RWPE2 (cell line): ENCODE measurements around the gene FMO2.

Source experiments
- ATAC-seq: fragments of 200-7000 bp; cut with Tn5 transposase; 3 replicates; pipeline ENCODE4 v1.9.1; 2021; ENCODE audit warnings: low read depth
- DNase-seq: peaks from one replicate; pipeline ENCODE4 v3.0.0-alpha.2; 2020; ENCODE audit warnings: low spot score
- H3K27ac ChIP-seq: fragments of 450-650 bp; 2 replicates; pipeline ENCODE4 v1.5.1; 2017; ENCODE audit warnings: mild to moderate bottlenecking; ENCODE audit not compliant: poor library complexity, severe bottlenecking
- H3K27me3 ChIP-seq: fragments of 250-450 bp; sonication (Bioruptor Pico); 2 replicates; pipeline ENCODE4 v1.5.1; 2021; ENCODE audit warnings: mild to moderate bottlenecking, moderate library complexity; ENCODE audit not compliant: insufficient read depth, poor library complexity, severe bottlenecking
- H3K36me3 ChIP-seq: fragments of 250-450 bp; sonication (Bioruptor Pico); 2 replicates; pipeline ENCODE4 v1.5.1; 2020; ENCODE audit warnings: low read depth, mild to moderate bottlenecking, moderate library complexity
- H3K4me1 ChIP-seq: fragments of 250-450 bp; sonication (Bioruptor Pico); 2 replicates; pipeline ENCODE4 v1.5.1; 2021; ENCODE audit warnings: mild to moderate bottlenecking, moderate library complexity; ENCODE audit not compliant: insufficient read depth, poor library complexity, severe bottlenecking
- H3K4me3 ChIP-seq: fragments of 250-450 bp; sonication (Bioruptor Pico); 2 replicates; pipeline ENCODE4 v1.5.1; 2021; ENCODE audit warnings: mild to moderate bottlenecking, moderate library complexity; ENCODE audit not compliant: severe bottlenecking
- H3K9me3 ChIP-seq: fragments of 250-450 bp; sonication (Bioruptor Pico); 2 replicates; pipeline ENCODE4 v1.5.1; 2021; ENCODE audit warnings: mild to moderate bottlenecking, moderate library complexity; ENCODE audit not compliant: severe bottlenecking
- CTCF ChIP-seq: fragments of 450-650 bp; IDR thresholded peaks from one replicate; pipeline ENCODE4 v1.5.1; 2017; ENCODE audit warnings: mild to moderate bottlenecking, moderate library complexity; ENCODE audit not compliant: poor library complexity, severe bottlenecking

FMO2 gene

DNA sequence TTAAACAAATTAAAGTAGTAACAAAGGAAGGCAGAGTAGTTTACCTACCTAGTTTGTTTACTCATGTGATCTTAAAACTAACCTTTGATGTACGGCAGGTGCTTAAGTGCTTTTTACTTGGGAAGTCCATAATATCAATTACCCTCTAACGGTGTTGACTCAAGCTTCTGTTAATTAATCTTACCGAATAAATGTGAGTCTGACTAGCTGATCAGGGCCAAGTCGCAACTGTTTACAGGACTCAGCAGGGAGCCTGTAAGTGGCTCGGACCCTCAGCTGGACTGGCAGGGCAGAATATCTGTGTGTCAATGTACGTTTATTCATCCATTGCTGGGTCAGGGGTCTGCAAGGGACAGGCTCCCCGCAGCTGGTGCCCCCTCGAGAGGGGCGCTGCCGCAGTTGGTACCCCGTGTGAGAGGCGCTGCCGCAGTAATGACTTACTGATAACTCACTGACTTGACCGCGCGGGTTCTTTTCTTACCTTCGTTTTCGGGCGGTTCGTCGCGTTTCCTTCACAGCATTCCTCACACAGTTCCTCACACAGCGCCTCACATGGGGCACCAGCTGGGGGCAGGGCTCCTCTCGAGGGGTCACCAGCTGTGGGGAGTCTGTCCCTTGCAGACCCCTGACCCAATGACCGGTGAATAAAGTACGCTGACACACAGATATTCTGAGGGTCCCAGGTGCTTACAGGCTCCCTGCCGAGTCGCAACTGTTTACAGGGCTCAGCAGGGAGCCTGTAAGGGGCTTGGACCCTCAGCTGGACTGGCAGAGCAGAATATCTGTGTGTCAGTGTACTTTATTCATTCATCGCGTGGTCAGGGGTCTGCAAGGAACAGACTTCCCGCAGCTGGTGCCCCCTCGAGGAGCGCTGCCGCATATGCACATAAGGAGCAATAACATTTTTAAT is 66.2 kb downstream of the FMO2 start:
- H3K27me3 ChIP-seq, result no peaks in the 10 kb centered on the region
- H3K36me3 ChIP-seq, result no peaks in the 10 kb centered on the region
- peak; percentile 73 for ATAC-seq
- no peaks in the 10 kb centered on the region for H3K9me3 ChIP-seq
- H3K4me3 ChIP-seq, result peak overlapping the region; percentile 35
- TF ChIP-seq CTCF, result peak; percentile 61
- H3K27ac ChIP-seq, result no peak overlapping the region
- H3K4me1 ChIP-seq, result no peaks in the 10 kb centered on the region
- no peak for DNase-seq

GRCh38 chr1:171251952-171252300 is 66.8 kb downstream of the FMO2 start:
- DNase-seq (no peak), ATAC-seq (no peak)
- peaks cover 6% of the 10 kb centered on the region for H3K4me1 ChIP-seq
- no peaks in the 10 kb centered on the region for H3K9me3 ChIP-seq
- H3K27ac ChIP-seq, result no peak overlapping the region
- peak overlapping the region; percentile 35 for H3K4me3 ChIP-seq
- peak; percentile 22 for TF ChIP-seq CTCF
- no peaks in the 10 kb centered on the region for H3K27me3 ChIP-seq
- H3K36me3 ChIP-seq, result no peaks in the 10 kb centered on the region

- DNase-seq (no peak), ATAC-seq (no peak)
- Histone ChIP-seq H3K4me1 (peaks cover 8% of the 10 kb centered on the region), H3K36me3 (no peaks in the 10 kb centered on the region), H3K4me3 (no peak overlapping the region), H3K27me3 (no peaks in the 10 kb centered on the region), H3K9me3 (no peaks in the 10 kb centered on the region), H3K27ac (no peak overlapping the region)
- no peak for TF ChIP-seq CTCF
Observed at GRCh38 chr1:171252482-171252881, 67.4 kb downstream of the FMO2 start.

GRCh38 chr1:171254859-171255258 is 69.8 kb downstream of the FMO2 start:
- Histone ChIP-seq H3K9me3 (no peaks in the 10 kb centered on the region), H3K36me3 (no peaks in the 10 kb centered on the region), H3K4me3 (no peak overlapping the region), H3K27me3 (no peaks in the 10 kb centered on the region), H3K4me1 (peaks cover 8% of the 10 kb centered on the region), H3K27ac (no peak overlapping the region)
- no peak for DNase-seq
- no peak for TF ChIP-seq CTCF
- peak; percentile 70 for ATAC-seq
